Gastroesophageal sphincter (tissue), 4 donors: ENCODE results near the gene ZNF182. TPM values are rescaled to one million over a fixed set of nuclear protein-coding genes. Genes with fewer than 3 reads are reported as not detected.
"Not testable (repeated sequence)": the region's sequence is repeated elsewhere in the genome, so short reads cannot be mapped to it uniquely, and the experiment has no call there.

Source experiments
- ATAC-seq: fragments of 150-250 bp; one replicate; pipeline ENCODE4 v1.9.1; 2016; ENCODE audit warnings: mild to moderate bottlenecking, moderate library complexity
- H3K27ac ChIP-seq, 4 donors: fragments of 200-600 bp; sonication (generic) in 3 of 4; 1 replicate in 3 of 4; 2 replicates in 1 of 4; pipeline ENCODE4 v1.5.1; 2016 to 2019
- H3K27me3 ChIP-seq: fragments of 200-600 bp; sonication (generic); one replicate; pipeline ENCODE4 v1.5.1; 2019
- H3K36me3 ChIP-seq, 2 donors: fragments of 200-600 bp; sonication (generic); one replicate each; pipeline ENCODE4 v1.5.1; 2019; ENCODE audit warnings: control low read depth in 1 of 2
- H3K4me1 ChIP-seq, 3 donors: fragments of 200-600 bp; sonication (generic); 1 replicate in 2 of 3; 2 replicates in 1 of 3; pipeline ENCODE4 v1.5.1; 2016 to 2019; ENCODE audit warnings: control low read depth in 2 of 3
- H3K4me3 ChIP-seq, 2 donors: fragments of 200-600 bp; sonication (generic); one replicate each; pipeline ENCODE4 v1.5.1; 2019; ENCODE audit warnings: mild to moderate bottlenecking in 1 of 2, moderate library complexity in 1 of 2
- H3K9me3 ChIP-seq, 3 donors: fragments of 200-600 bp; sonication (generic); one replicate each; pipeline ENCODE4 v1.5.1; 2017 to 2019; ENCODE audit warnings: control low read depth in 2 of 3
- EP300 ChIP-seq: sonication (generic); formaldehyde crosslinking; IDR thresholded peaks from one replicate; pipeline ENCODE4 v1.6.1; 2017; ENCODE audit warnings: antibody characterized with exemption, mild to moderate bottlenecking
- POLR2A ChIP-seq, 2 donors: fragments of 450-650 bp; IDR thresholded peaks; one replicate each; pipeline ENCODE4 v1.6.1; 2017; ENCODE audit warnings: antibody characterized with exemption in 2 of 2, mild to moderate bottlenecking in 2 of 2, moderate library complexity in 1 of 2
- POLR2AphosphoS5 ChIP-seq: sonication (generic); formaldehyde crosslinking; IDR thresholded peaks from one replicate; pipeline ENCODE4 v1.6.1; 2017; ENCODE audit warnings: antibody characterized with exemption
- WGBS, 2 donors: methylation state at CpG; one replicate each; pipeline ENCODE4 v1.1.5; 2018; ENCODE audit warnings: low coverage in 1 of 2; 5-methylcytosine and 5-hydroxymethylcytosine counted together
- total RNA-seq, 4 donors: library from RNA; depleted of rRNA; stranded (reverse); fragments of >200 nt; gene quantifications; one replicate each; pipeline ENCODE4 v1.1.0, GENCODE V29; 2016
- TF ChIP-seq, protein P1 (sequence below), 4 experiments: fragments of 200-600 bp in 2 of 4; fragments of 450-650 bp in 2 of 4; sonication (generic) in 1 of 4; IDR thresholded peaks; one replicate each; pipeline ENCODE4 v1.5.1; 2017 to 2019; ENCODE audit warnings: antibody characterized with exemption in 4 of 4, mild to moderate bottlenecking in 2 of 4, moderate library complexity in 2 of 4

Gene ZNF182
- total RNA-seq, 4 donors from 2014 or later: 2.8 to 5.8 (median 3.8) TPM

GRCh38 chrX:47992095-47992380, 11.8 kb downstream of the ZNF182 start:
- Histone ChIP-seq H3K36me3 (peaks cover 0 to 21% of the 10 kb centered on the region in 2 donors), H3K4me1 (no peaks in the 10 kb centered on the region), H3K4me3 (no peak overlapping the region), H3K27me3 (no peaks in the 10 kb centered on the region), H3K27ac (no peak overlapping the region), H3K9me3 (no peaks in the 10 kb centered on the region)
- no peak for ATAC-seq
- 75 to 100% methylated on average over 1 of the region's 1 CpG for WGBS, 2 donors
- TF ChIP-seq EP300 (no peak), POLR2AphosphoS5 (no peak), POLR2A (IDR thresholded peaks at IDR 0.05) (no peak)
- TF ChIP-seq, protein P1, sequence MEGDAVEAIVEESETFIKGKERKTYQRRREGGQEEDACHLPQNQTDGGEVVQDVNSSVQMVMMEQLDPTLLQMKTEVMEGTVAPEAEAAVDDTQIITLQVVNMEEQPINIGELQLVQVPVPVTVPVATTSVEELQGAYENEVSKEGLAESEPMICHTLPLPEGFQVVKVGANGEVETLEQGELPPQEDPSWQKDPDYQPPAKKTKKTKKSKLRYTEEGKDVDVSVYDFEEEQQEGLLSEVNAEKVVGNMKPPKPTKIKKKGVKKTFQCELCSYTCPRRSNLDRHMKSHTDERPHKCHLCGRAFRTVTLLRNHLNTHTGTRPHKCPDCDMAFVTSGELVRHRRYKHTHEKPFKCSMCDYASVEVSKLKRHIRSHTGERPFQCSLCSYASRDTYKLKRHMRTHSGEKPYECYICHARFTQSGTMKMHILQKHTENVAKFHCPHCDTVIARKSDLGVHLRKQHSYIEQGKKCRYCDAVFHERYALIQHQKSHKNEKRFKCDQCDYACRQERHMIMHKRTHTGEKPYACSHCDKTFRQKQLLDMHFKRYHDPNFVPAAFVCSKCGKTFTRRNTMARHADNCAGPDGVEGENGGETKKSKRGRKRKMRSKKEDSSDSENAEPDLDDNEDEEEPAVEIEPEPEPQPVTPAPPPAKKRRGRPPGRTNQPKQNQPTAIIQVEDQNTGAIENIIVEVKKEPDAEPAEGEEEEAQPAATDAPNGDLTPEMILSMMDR (IDR thresholded peaks at IDR 0.05): no peak

GRCh38 chrX:47991263-47992094, 12.3 kb downstream of the ZNF182 start:
- Histone ChIP-seq H3K4me1 (no peaks in the 10 kb centered on the region), H3K36me3 (peaks cover 0 to 18% of the 10 kb centered on the region in 2 donors), H3K9me3 (no peaks in the 10 kb centered on the region), H3K4me3 (no peak overlapping the region), H3K27ac (no peak overlapping the region), H3K27me3 (no peaks in the 10 kb centered on the region)
- WGBS, 2 donors: 71 to 94% methylated on average over 2 of the region's 5 CpGs
- no peak for ATAC-seq
- TF ChIP-seq, protein P1 (IDR thresholded peaks at IDR 0.05): no peak
- no peak for TF ChIP-seq EP300
- TF ChIP-seq POLR2A (IDR thresholded peaks at IDR 0.05): no peak
- TF ChIP-seq POLR2AphosphoS5: no peak

DNA sequence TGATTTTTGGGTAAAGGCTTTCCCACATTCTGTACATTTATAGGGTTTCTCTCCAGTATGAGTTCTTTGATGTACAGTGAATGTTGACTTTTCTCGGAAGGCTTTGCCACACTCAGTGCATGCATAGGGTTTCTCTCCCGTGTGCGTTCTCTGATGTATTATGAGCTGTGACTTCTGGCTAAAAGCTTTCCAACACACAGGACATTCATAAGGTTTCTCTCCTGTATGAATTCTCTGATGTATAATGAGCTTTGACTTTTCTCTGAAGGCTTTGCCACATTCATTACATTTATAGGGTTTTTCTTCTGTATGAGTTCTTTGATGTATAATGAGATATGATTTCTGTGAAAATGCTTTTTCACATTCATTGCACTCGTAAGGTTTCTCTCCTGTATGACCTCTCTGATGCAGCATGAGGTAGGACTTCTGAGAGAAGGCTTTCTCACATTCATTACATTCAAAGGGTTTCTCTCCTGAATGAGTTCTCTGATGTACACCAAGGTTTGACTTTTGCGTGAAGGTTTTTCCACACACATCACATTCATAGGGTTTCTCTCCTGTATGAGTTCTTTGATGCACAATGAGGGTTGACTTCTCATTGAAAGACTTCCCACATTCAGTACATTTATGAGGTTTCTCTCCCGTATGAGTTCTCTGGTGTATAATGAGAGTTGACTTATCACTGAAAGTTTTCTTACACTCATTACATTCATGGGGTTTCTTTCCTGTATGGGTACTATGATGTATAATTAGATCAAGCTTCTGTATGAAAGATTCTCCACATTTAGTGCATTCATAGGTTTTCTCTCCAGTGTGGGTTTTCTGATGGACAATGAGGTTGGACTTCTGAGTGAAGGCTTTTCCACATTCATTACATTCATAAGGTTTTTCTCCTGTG, 27.3 kb downstream of the ZNF182 start:
- 89 to 94% methylated on average over 3 to 5 of the region's 6 CpGs for WGBS, 2 donors
- no peaks in the 10 kb centered on the region for H3K27me3 ChIP-seq
- no peaks in the 10 kb centered on the region for H3K4me1 ChIP-seq
- no peak overlapping the region for H3K4me3 ChIP-seq
- TF ChIP-seq EP300 (no peak), POLR2A (IDR thresholded peaks at IDR 0.05) (no peak), POLR2AphosphoS5 (no peak)
- TF ChIP-seq, protein P1 (IDR thresholded peaks at IDR 0.05): no peak
- peaks cover 0 to 24% (median 4%) of the 10 kb centered on the region in 3 donors for H3K9me3 ChIP-seq
- H3K36me3 ChIP-seq: peaks cover 0 to 50% of the 10 kb centered on the region in 2 donors
- H3K27ac ChIP-seq: no peak overlapping the region
- ATAC-seq: no peak

DNA sequence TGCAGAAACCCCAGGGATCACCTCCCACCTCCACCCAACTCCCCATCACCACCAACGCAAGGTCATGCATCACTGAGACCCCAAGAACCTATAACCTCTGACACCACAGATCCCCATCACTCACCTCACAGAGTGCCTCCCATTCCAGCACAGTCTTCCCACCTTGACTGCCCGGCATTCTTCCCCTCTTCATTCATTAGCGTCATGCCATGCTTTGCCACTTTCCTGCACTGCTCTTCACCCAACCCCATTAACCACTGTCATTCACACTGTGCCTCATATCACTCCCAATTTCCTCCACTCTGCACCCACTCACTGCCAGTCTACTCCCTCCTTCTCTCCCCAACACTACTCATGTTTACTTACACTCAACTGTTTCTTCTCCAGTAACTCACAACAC, 30.6 kb downstream of the ZNF182 start:
- H3K4me3 ChIP-seq: no peak overlapping the region
- no peak for ATAC-seq
- WGBS, 2 donors: 94% methylated on average over 2 to 3 of the region's 3 CpGs

DNA sequence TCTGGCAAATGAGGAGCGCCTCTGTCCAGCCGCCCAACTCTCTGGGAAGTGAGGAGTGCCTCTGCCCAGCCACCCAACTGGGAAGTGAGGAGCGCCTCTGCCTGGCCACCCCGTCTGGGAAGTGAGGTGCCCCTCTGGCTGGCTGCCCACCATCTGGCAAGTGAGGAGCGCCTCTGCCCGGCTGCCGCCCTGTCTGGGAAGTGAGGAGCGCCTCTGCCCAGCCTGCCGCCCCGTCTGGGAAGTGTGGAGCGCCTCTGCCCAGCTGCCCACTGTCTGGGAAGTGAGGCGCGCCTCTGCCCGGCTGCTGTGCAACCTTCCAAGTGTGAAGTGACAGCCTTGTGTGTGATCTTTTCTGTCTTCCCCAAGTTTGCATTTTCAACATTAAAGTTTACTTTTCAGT, 38.3 kb downstream of the ZNF182 start:
- WGBS, 2 donors: no CpG with 5 or more reads among the region's 14 CpGs
- not testable (repeated sequence) for H3K4me3 ChIP-seq, ATAC-seq, H3K36me3 ChIP-seq, H3K4me1 ChIP-seq, H3K27ac ChIP-seq, H3K27me3 ChIP-seq, H3K9me3 ChIP-seq

More for the DNA sequence above, 30.6 kb downstream of the ZNF182 start:
- no peaks in the 10 kb centered on the region for H3K27me3 ChIP-seq
- no peak for TF ChIP-seq EP300
- peaks cover 0 to 19% of the 10 kb centered on the region in 2 donors for H3K36me3 ChIP-seq
- H3K9me3 ChIP-seq: peaks cover 0 to 24% (median 4%) of the 10 kb centered on the region in 3 donors
- H3K4me1 ChIP-seq: no peaks in the 10 kb centered on the region
- H3K27ac ChIP-seq: no peak overlapping the region

DNA sequence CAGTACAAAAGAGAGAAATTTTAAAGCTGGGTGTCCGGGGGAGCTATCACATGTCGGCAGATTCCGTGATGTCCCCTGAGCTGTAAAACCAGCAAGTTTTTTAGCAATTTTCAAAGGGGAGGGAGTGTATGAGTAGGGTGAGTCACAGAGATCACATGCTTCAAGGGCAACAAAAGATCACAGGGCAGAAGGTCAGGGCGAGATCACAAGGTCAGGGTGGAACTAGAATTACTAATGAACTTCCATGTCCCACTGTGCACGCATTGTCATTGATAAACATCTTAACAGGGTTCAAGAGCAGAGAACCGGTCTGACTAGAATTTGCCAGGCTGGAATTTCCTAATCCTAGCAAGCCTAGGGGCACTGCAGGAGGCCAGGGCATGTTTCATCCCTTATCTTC, 42.0 kb downstream of the ZNF182 start:
- not testable (repeated sequence) for H3K9me3 ChIP-seq, H3K27me3 ChIP-seq, H3K27ac ChIP-seq, H3K4me1 ChIP-seq, H3K36me3 ChIP-seq, ATAC-seq, H3K4me3 ChIP-seq
- 70% methylated on average over 2 of the region's 6 CpGs; no CpG with 5 or more reads in 1 of the 2 donors for WGBS, 2 donors
